LNCAP (cell line): ENCODE measurements around the gene RAPGEF6.

ENCODE experiments used
- TF ChIP-seq, protein P1 (sequence below): fragments of 450-650 bp; IDR thresholded peaks from 2 replicates; pipeline ENCODE4 v1.5.1; 2017; ENCODE audit warnings: mild to moderate bottlenecking

RAPGEF6 gene, protein sequence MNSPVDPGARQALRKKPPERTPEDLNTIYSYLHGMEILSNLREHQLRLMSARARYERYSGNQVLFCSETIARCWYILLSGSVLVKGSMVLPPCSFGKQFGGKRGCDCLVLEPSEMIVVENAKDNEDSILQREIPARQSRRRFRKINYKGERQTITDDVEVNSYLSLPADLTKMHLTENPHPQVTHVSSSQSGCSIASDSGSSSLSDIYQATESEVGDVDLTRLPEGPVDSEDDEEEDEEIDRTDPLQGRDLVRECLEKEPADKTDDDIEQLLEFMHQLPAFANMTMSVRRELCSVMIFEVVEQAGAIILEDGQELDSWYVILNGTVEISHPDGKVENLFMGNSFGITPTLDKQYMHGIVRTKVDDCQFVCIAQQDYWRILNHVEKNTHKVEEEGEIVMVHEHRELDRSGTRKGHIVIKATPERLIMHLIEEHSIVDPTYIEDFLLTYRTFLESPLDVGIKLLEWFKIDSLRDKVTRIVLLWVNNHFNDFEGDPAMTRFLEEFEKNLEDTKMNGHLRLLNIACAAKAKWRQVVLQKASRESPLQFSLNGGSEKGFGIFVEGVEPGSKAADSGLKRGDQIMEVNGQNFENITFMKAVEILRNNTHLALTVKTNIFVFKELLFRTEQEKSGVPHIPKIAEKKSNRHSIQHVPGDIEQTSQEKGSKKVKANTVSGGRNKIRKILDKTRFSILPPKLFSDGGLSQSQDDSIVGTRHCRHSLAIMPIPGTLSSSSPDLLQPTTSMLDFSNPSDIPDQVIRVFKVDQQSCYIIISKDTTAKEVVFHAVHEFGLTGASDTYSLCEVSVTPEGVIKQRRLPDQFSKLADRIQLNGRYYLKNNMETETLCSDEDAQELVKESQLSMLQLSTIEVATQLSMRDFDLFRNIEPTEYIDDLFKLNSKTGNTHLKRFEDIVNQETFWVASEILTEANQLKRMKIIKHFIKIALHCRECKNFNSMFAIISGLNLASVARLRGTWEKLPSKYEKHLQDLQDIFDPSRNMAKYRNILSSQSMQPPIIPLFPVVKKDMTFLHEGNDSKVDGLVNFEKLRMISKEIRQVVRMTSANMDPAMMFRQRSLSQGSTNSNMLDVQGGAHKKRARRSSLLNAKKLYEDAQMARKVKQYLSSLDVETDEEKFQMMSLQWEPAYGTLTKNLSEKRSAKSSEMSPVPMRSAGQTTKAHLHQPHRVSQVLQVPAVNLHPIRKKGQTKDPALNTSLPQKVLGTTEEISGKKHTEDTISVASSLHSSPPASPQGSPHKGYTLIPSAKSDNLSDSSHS (N-terminal part only)

DNA sequence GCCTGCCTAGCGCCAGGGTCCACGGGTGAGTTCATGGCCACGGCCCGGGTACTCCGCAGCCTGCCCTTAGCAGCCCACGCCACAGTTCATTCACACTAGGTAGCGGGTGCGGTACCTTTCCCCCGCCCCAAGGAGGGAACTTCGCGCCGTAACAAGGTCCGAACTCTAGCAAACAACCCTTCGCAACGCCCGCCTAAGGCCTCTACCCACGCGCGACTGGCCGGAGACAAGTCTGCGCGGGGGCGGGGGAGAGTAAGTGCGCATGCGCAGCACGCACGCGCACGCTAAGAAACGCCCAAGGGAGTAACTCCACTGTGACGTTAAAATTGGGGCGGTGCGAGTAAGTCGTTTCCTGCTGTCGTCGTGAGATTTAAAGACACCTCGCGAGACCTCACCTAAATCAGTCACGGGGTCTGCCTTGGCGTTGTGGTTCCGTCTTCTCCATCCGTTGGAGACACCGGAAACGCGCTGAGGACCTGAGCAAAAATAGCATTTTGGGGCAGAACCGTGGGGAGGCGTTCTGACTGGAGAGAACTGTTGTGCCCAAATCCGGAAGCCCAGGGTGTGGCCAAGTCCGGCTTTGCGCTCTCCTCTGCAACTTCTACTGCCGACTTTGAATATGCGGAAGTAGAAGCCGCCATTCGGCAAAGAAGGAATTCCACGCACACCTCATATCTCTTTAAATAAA lies at the start of gene RAPGEF6:
RAPGEF6 (minus strand) TSS at position 234 of the 688 bp plus-strand sequence; CDS start at position 35, 199 bp downstream.
- TF ChIP-seq, protein P1, sequence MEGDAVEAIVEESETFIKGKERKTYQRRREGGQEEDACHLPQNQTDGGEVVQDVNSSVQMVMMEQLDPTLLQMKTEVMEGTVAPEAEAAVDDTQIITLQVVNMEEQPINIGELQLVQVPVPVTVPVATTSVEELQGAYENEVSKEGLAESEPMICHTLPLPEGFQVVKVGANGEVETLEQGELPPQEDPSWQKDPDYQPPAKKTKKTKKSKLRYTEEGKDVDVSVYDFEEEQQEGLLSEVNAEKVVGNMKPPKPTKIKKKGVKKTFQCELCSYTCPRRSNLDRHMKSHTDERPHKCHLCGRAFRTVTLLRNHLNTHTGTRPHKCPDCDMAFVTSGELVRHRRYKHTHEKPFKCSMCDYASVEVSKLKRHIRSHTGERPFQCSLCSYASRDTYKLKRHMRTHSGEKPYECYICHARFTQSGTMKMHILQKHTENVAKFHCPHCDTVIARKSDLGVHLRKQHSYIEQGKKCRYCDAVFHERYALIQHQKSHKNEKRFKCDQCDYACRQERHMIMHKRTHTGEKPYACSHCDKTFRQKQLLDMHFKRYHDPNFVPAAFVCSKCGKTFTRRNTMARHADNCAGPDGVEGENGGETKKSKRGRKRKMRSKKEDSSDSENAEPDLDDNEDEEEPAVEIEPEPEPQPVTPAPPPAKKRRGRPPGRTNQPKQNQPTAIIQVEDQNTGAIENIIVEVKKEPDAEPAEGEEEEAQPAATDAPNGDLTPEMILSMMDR: no peak

DNA sequence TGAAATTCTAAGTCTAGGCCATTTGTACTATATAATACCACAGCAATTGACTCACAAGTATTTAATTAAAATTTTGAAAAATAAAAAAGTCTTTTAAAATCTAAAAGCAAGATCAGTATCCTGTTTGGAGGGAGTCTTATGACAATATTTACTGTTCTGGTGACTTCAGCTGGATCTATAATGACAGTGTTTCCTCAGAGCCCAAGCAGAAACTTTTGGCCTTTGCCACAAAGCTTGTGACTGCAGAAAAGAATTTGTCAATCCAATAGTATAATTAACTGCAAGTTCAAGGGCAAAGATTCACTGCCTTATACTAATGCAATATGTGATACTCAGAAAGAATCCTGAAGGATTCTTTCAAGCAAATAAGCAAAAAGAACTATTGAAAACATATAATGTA lies 49.6 kb upstream of the RAPGEF6 start:
- TF ChIP-seq, protein P1: no peak

DNA sequence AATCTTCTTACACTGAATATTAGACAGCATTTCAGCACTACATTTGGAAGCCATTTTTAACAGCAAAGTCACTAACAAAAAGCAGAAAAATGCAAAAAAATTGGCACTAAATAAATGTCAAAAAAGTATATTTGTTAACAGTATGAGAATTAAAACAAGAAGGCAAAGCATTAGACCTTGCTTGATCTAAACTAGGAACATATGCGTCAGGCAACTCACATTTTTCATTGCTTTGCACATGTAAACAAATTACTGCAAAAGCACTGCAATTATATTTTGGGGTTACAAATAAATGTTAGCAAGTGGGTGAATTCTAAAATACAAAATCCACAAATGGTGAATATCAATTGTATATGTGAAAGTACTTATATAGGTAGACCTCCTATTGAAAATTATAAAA lies 49.0 kb upstream of the RAPGEF6 start:
- TF ChIP-seq, protein P1: no peak

DNA sequence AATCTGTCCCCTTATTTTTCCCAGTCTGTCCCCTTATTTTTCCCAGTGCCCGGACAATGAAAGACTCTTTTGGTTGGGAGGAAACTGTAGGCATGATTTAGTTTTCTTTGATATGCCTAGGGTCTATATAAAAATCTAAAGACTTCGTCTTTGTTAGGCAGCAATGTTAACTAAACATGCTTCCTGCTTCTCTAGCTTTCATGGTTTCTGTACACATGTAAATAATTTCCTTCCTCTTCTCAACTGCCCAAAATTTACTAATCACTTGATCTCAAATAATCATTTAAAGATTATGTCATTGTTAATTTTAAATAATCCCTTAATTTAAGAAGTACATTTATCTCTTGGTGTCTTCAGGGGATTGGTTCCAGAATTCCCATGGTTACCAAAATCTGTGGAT lies 47.8 kb upstream of the RAPGEF6 start:
- TF ChIP-seq, protein P1: no peak

DNA sequence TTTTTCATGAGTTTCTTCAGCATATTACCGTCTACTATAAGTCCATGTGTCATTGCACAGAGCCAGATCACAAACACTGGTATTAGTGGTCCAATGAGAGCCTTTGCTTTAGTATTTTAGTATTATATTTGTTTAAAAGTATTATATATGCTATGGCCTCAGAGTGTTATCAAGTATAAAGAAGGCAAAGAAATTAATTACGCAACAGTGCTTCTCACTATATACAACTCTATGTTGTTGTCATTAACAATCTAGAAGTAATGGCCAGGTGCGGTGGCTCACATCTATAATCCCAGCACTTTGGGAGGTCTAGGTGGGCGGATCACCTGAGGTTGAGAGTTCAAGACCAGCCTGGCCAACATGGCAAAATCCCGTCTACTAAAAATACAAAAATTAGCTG lies 47.1 kb upstream of the RAPGEF6 start:
- TF ChIP-seq, protein P1: no peak

DNA sequence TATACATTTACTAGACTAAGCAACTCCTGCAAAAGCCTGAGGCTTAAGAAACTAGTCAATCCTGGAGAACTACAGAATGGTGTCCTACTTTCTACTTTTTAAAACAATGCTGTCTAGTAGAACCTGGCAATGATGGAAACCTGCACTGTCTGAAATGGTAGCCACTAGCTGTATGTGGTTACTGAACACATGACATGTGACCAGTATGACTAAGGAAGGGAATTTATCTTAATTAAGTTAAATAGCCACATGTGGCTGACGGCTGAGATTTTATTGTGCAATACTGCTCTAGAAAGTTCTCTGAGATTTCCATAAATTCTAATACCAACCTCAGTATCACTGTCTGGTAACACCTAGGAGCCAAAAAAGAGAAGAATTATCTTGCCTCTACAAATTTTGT lies 44.9 kb upstream of the RAPGEF6 start:
- TF ChIP-seq, protein P1: no peak
